ENCODE results near the gene PRDM15. TPM values are rescaled to one million over a fixed set of nuclear protein-coding genes. Genes with fewer than 3 reads are reported as not detected.

PRDM15 gene
- total and polyA plus RNA-seq, 4 donors, result 1.2 to 5.7 (median 2.1) TPM

GRCh38 chr21:41876928-41877652, 2.1 kb downstream of the PRDM15 start (continued):
- TF ChIP-seq, protein P1, sequence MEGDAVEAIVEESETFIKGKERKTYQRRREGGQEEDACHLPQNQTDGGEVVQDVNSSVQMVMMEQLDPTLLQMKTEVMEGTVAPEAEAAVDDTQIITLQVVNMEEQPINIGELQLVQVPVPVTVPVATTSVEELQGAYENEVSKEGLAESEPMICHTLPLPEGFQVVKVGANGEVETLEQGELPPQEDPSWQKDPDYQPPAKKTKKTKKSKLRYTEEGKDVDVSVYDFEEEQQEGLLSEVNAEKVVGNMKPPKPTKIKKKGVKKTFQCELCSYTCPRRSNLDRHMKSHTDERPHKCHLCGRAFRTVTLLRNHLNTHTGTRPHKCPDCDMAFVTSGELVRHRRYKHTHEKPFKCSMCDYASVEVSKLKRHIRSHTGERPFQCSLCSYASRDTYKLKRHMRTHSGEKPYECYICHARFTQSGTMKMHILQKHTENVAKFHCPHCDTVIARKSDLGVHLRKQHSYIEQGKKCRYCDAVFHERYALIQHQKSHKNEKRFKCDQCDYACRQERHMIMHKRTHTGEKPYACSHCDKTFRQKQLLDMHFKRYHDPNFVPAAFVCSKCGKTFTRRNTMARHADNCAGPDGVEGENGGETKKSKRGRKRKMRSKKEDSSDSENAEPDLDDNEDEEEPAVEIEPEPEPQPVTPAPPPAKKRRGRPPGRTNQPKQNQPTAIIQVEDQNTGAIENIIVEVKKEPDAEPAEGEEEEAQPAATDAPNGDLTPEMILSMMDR (IDR thresholded peaks at IDR 0.05; ENCODE audit: low read depth, low read length, missing input control), result no peak
- no peak for TF ChIP-seq JUND (IDR thresholded peaks at IDR 0.05)
- no peak for TF ChIP-seq SP1 (IDR thresholded peaks at IDR 0.05)
- no peak for TF ChIP-seq TAF1 (conservative IDR thresholded peaks at IDR 0.05)
- TF ChIP-seq HNF4G (IDR thresholded peaks at IDR 0.05), result no peak
- TF ChIP-seq GABPA (IDR thresholded peaks at IDR 0.05 in 1 of 2, conservative IDR thresholded peaks at IDR 0.05 in 1 of 2), result no peak

- Histone ChIP-seq H3K4me3 (ENCODE audit: low read depth in 1 of 3, low read length in 3 of 3) (no peak overlapping the region), H3K27ac (ENCODE audit: low read depth in 1 of 2, low read length in 2 of 2) (no peak overlapping the region), H3K4me1 (ENCODE audit: control insufficient read depth in 4 of 4, insufficient read depth in 4 of 4, low read length in 3 of 4) (peaks cover 2 to 13% (median 6%) of the 10 kb centered on the region in 4 donors), H3K36me3 (ENCODE audit: control insufficient read depth in 4 of 4, insufficient read depth in 3 of 4, low read depth in 1 of 4, low read length in 3 of 4) (peaks cover 0 to 1% (median 0%) of the 10 kb centered on the region in 4 donors), H3K9ac (ENCODE audit: low read depth in 1 of 2, low read length in 2 of 2) (no peak overlapping the region), H3K9me3 (ENCODE audit: control insufficient read depth in 4 of 4, low read length in 3 of 4) (no peaks in the 10 kb centered on the region), H3K27me3 (ENCODE audit: control insufficient read depth in 4 of 4, insufficient read depth in 4 of 4, low read length in 3 of 4) (no peaks in the 10 kb centered on the region)
- 98% methylated on average over 8 of the region's 8 CpGs for WGBS
- no peak for TF ChIP-seq NR2F2 (IDR thresholded peaks at IDR 0.05)
- TF ChIP-seq JUND (IDR thresholded peaks at IDR 0.05), result no peak
- TF ChIP-seq, protein P1 (IDR thresholded peaks at IDR 0.05; ENCODE audit: low read depth, low read length, missing input control), result no peak
- no peak for TF ChIP-seq ZBTB33 (IDR thresholded peaks at IDR 0.05)
- TF ChIP-seq, protein P2, sequence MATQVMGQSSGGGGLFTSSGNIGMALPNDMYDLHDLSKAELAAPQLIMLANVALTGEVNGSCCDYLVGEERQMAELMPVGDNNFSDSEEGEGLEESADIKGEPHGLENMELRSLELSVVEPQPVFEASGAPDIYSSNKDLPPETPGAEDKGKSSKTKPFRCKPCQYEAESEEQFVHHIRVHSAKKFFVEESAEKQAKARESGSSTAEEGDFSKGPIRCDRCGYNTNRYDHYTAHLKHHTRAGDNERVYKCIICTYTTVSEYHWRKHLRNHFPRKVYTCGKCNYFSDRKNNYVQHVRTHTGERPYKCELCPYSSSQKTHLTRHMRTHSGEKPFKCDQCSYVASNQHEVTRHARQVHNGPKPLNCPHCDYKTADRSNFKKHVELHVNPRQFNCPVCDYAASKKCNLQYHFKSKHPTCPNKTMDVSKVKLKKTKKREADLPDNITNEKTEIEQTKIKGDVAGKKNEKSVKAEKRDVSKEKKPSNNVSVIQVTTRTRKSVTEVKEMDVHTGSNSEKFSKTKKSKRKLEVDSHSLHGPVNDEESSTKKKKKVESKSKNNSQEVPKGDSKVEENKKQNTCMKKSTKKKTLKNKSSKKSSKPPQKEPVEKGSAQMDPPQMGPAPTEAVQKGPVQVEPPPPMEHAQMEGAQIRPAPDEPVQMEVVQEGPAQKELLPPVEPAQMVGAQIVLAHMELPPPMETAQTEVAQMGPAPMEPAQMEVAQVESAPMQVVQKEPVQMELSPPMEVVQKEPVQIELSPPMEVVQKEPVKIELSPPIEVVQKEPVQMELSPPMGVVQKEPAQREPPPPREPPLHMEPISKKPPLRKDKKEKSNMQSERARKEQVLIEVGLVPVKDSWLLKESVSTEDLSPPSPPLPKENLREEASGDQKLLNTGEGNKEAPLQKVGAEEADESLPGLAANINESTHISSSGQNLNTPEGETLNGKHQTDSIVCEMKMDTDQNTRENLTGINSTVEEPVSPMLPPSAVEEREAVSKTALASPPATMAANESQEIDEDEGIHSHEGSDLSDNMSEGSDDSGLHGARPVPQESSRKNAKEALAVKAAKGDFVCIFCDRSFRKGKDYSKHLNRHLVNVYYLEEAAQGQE (IDR thresholded peaks at IDR 0.05), result no peak
- TF ChIP-seq HNF4A (conservative IDR thresholded peaks at IDR 0.05), result no peak
- TF ChIP-seq TAF1 (conservative IDR thresholded peaks at IDR 0.05), result no peak
- no peak for TF ChIP-seq ATF3 (IDR thresholded peaks at IDR 0.05)
- no peak for TF ChIP-seq MAX (IDR thresholded peaks at IDR 0.05)
- TF ChIP-seq EGR1 (IDR thresholded peaks at IDR 0.05; ENCODE audit: low read depth in 2 of 2), result no peak
- no peak for TF ChIP-seq GABPA (IDR thresholded peaks at IDR 0.05 in 1 of 2, conservative IDR thresholded peaks at IDR 0.05 in 1 of 2)
- TF ChIP-seq RXRA (IDR thresholded peaks at IDR 0.05), result no peak
- no peak for TF ChIP-seq FOXA2 (IDR thresholded peaks at IDR 0.05)
- no peak for TF ChIP-seq FOXA1 (IDR thresholded peaks at IDR 0.05)
- no peak for TF ChIP-seq SP1 (IDR thresholded peaks at IDR 0.05)
- DNase-seq (ENCODE audit: low spot score), result no peak
Measured at GRCh38 chr21:41876396-41876795, 2.7 kb downstream of the PRDM15 start.

All from liver (tissue), 9 donors.